ENCODE results near the gene RNF4.

Gene RNF4, protein sequence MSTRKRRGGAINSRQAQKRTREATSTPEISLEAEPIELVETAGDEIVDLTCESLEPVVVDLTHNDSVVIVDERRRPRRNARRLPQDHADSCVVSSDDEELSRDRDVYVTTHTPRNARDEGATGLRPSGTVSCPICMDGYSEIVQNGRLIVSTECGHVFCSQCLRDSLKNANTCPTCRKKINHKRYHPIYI

GRCh38 chr4:2468456-2469191 lies at the start of gene RNF4:
RNF4 (plus strand) TSS chr4:2469106; CDS start chr4:2490494, 21,388 bp downstream.
- TF ChIP-seq POLR2A (IDR thresholded peaks at IDR 0.05; ENCODE audit: extremely low read depth, insufficient read length) (peak; percentile 70), CTCF (IDR thresholded peaks at IDR 0.05; ENCODE audit: low read depth, low read length) (no peak)
- TF ChIP-seq, protein P1, sequence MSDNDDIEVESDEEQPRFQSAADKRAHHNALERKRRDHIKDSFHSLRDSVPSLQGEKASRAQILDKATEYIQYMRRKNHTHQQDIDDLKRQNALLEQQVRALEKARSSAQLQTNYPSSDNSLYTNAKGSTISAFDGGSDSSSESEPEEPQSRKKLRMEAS (IDR thresholded peaks at IDR 0.05; ENCODE audit: low read depth, low read length), result no peak
- peak within 1 kb of the TSS; percentile 81 for H3K4me3 ChIP-seq (ENCODE audit: low read depth, low read length)

GRCh38 chr4:2419814-2420213 lies 49.1 kb upstream of the RNF4 start:
- no peak overlapping the region for H3K4me3 ChIP-seq (ENCODE audit: low read depth, low read length)
- TF ChIP-seq, protein P1 (IDR thresholded peaks at IDR 0.05; ENCODE audit: low read depth, low read length), result no peak
- no peak for TF ChIP-seq CTCF (IDR thresholded peaks at IDR 0.05; ENCODE audit: low read depth, low read length)
- no peak for TF ChIP-seq POLR2A (IDR thresholded peaks at IDR 0.05; ENCODE audit: extremely low read depth, insufficient read length)
- TF ChIP-seq MYC (IDR thresholded peaks at IDR 0.05; ENCODE audit: low read depth, low read length), result no peak
- no peak for DNase-seq (ENCODE audit: low read depth)

More at GRCh38 chr4:2468456-2469191, at the start of gene RNF4:
- peak; percentile 99 for DNase-seq (ENCODE audit: low read depth)

- TF ChIP-seq CTCF (IDR thresholded peaks at IDR 0.05; ENCODE audit: low read depth, low read length) (no peak), POLR2A (IDR thresholded peaks at IDR 0.05; ENCODE audit: extremely low read depth, insufficient read length) (no peak), MYC (IDR thresholded peaks at IDR 0.05; ENCODE audit: low read depth, low read length) (no peak)
- TF ChIP-seq, protein P1 (IDR thresholded peaks at IDR 0.05; ENCODE audit: low read depth, low read length), result no peak
- H3K4me3 ChIP-seq (ENCODE audit: low read depth, low read length), result no peak overlapping the region
- no peak for DNase-seq (ENCODE audit: low read depth)
These were observed 47.0 kb upstream of the RNF4 start for GRCh38 chr4:2421928-2422327.

DNA sequence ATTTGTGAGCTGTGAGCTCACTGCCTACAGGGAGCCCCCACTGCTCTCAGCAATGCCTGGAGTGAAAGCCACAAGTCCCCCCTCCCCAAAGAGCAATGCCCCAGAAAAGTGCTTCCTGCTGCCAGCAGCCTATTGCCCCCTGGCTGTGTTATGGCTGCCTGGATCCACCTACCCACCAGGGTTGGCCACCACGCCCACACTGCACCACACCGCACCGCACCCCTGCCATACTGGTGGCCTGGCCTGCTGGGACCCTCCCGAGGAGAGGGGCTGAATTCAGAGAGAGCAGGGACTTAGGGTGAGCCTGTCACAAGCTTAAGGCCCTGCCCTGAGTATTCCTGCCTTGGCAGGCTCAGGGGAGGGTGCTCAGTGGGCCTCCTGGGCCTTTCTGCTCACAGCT lies 45.8 kb upstream of the RNF4 start:
- no peak for DNase-seq (ENCODE audit: low read depth)
- H3K4me3 ChIP-seq (ENCODE audit: low read depth, low read length), result no peak overlapping the region
- TF ChIP-seq MYC (IDR thresholded peaks at IDR 0.05; ENCODE audit: low read depth, low read length), result no peak
- TF ChIP-seq, protein P1 (IDR thresholded peaks at IDR 0.05; ENCODE audit: low read depth, low read length), result no peak
- no peak for TF ChIP-seq POLR2A (IDR thresholded peaks at IDR 0.05; ENCODE audit: extremely low read depth, insufficient read length)
- TF ChIP-seq CTCF (IDR thresholded peaks at IDR 0.05; ENCODE audit: low read depth, low read length), result no peak

GRCh38 chr4:2423695-2424094 lies 45.2 kb upstream of the RNF4 start:
- TF ChIP-seq MYC (IDR thresholded peaks at IDR 0.05; ENCODE audit: low read depth, low read length), result no peak
- TF ChIP-seq, protein P1 (IDR thresholded peaks at IDR 0.05; ENCODE audit: low read depth, low read length), result no peak
- TF ChIP-seq POLR2A (IDR thresholded peaks at IDR 0.05; ENCODE audit: extremely low read depth, insufficient read length), result no peak
- TF ChIP-seq CTCF (IDR thresholded peaks at IDR 0.05; ENCODE audit: low read depth, low read length), result no peak
- no peak for DNase-seq (ENCODE audit: low read depth)
- no peak overlapping the region for H3K4me3 ChIP-seq (ENCODE audit: low read depth, low read length)
